Stomach (tissue), 4 donors: ENCODE measurements around the gene APEH.

Experiments used
- EP300 ChIP-seq: sonication (generic); formaldehyde crosslinking; IDR thresholded peaks from one replicate; pipeline ENCODE4 v1.6.1; 2017; ENCODE audit warnings: antibody characterized with exemption
- POLR2A ChIP-seq, 4 donors: fragments of 450-650 bp; IDR thresholded peaks; one replicate each; pipeline ENCODE4 v1.6.1; 2016; ENCODE audit warnings: antibody characterized with exemption in 4 of 4, control low read depth in 2 of 4, mild to moderate bottlenecking in 1 of 4, moderate library complexity in 1 of 4

GRCh38 chr3:49641921-49642707 lies 32.0 kb upstream of the APEH start:
- TF ChIP-seq EP300, result no peak
- no peak for TF ChIP-seq POLR2A (IDR thresholded peaks at IDR 0.05)
